Sigmoid colon (tissue), 3 donors: ENCODE results near the gene MINDY4.

Experiments used
- POLR2A ChIP-seq, 2 donors: fragments of 450-650 bp; IDR thresholded peaks; one replicate each; pipeline ENCODE4 v1.6.1; 2016; ENCODE audit warnings: antibody characterized with exemption in 2 of 2, mild to moderate bottlenecking in 2 of 2, moderate library complexity in 2 of 2
- TF ChIP-seq, protein P1 (sequence below), 4 experiments: fragments of 450-650 bp in 3 of 4; fragments of 200-600 bp in 1 of 4; IDR thresholded peaks; one replicate each; pipeline ENCODE4 v1.5.1; 2016 to 2019; ENCODE audit warnings: antibody characterized with exemption in 4 of 4, mild to moderate bottlenecking in 3 of 4, moderate library complexity in 2 of 4

DNA sequence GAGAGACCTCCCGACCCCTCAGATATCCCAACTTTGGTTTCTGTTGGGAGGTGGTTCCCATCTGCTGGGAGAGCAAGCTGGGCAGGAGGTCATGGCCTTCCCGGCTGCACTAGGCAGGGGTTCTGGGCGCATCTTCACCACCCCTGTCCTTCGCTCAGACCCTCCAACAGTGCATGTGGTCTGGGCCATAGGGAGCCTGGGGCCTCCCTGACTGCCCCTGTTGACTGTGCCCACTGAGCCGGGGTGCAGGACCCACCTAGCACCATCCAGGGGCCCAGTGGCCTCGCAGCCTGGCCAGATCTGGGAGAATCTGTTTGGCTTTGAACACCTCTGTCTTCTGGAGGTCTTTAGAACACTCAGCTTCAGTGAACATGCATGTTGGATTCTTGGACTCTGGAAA is 38.0 kb upstream of the MINDY4 start:
- TF ChIP-seq, protein P1, sequence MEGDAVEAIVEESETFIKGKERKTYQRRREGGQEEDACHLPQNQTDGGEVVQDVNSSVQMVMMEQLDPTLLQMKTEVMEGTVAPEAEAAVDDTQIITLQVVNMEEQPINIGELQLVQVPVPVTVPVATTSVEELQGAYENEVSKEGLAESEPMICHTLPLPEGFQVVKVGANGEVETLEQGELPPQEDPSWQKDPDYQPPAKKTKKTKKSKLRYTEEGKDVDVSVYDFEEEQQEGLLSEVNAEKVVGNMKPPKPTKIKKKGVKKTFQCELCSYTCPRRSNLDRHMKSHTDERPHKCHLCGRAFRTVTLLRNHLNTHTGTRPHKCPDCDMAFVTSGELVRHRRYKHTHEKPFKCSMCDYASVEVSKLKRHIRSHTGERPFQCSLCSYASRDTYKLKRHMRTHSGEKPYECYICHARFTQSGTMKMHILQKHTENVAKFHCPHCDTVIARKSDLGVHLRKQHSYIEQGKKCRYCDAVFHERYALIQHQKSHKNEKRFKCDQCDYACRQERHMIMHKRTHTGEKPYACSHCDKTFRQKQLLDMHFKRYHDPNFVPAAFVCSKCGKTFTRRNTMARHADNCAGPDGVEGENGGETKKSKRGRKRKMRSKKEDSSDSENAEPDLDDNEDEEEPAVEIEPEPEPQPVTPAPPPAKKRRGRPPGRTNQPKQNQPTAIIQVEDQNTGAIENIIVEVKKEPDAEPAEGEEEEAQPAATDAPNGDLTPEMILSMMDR (IDR thresholded peaks at IDR 0.05), result no peak
- TF ChIP-seq POLR2A (IDR thresholded peaks at IDR 0.05), result no peak
